HUES48 (cell line): ENCODE data around the gene RAPGEF5.
A peak's percentile ranks its signal among the peaks of the same experiment; 100 is the strongest.
"Not testable (repeated sequence)": the region's sequence is repeated elsewhere in the genome, so short reads cannot be mapped to it uniquely, and the experiment has no call there.

ENCODE experiments used
- H3K27ac ChIP-seq: one replicate; pipeline ENCODE4 v1.7.0; 2013; ENCODE audit warnings: low read depth, low read length, inconsistent platforms
- H3K27me3 ChIP-seq: 2 replicates; pipeline ENCODE4 v1.6.1; 2013; ENCODE audit warnings: mild to moderate bottlenecking, low read length; ENCODE audit not compliant: control insufficient read depth, insufficient read depth
- H3K36me3 ChIP-seq: 2 replicates; pipeline ENCODE4 v1.6.1; 2013; ENCODE audit warnings: low read length; ENCODE audit not compliant: control insufficient read depth, insufficient read depth
- H3K4me1 ChIP-seq: 2 replicates; pipeline ENCODE4 v1.6.1; 2013; ENCODE audit warnings: mild to moderate bottlenecking, low read length; ENCODE audit not compliant: control insufficient read depth, insufficient read depth
- H3K4me3 ChIP-seq: 2 replicates; pipeline ENCODE4 v1.5.1; 2013; ENCODE audit warnings: mild to moderate bottlenecking, low read depth, low read length
- H3K9ac ChIP-seq: 2 replicates; pipeline ENCODE4 v1.6.1; 2013; ENCODE audit warnings: mild to moderate bottlenecking, low read depth, low read length, moderate library complexity
- H3K9me3 ChIP-seq: 2 replicates; pipeline ENCODE4 v1.6.1; 2013; ENCODE audit warnings: low read length; ENCODE audit not compliant: control insufficient read depth, insufficient read depth

RAPGEF5 gene

DNA sequence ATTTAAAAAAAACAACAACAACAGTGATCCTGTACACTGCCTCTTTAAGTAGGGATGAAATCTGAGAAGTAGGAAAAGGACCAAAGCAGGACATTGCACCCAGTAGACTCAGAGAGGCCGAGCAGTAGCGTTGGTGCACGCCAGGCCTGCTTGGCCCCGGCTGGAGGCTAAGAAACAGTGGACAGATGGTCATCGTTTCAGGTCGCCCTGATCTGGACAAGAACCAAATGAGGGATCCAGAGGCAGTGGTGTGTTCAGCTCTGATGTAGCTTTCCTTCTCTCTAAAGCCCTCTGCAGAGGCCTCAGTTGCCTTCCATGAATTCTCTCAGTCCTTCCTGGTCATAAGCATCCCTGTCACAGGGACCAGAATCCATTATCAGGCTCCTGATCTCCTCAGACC, 269.1 kb downstream of the RAPGEF5 start:
- Histone ChIP-seq H3K4me3 (no peak overlapping the region), H3K9ac (no peak overlapping the region), H3K4me1 (no peaks in the 10 kb centered on the region), H3K27ac (no peak overlapping the region), H3K9me3 (peaks cover 2% of the 10 kb centered on the region; the same call in 1 of the 2 replicates), H3K27me3 (peaks cover 14% of the 10 kb centered on the region), H3K36me3 (no peaks in the 10 kb centered on the region)

DNA sequence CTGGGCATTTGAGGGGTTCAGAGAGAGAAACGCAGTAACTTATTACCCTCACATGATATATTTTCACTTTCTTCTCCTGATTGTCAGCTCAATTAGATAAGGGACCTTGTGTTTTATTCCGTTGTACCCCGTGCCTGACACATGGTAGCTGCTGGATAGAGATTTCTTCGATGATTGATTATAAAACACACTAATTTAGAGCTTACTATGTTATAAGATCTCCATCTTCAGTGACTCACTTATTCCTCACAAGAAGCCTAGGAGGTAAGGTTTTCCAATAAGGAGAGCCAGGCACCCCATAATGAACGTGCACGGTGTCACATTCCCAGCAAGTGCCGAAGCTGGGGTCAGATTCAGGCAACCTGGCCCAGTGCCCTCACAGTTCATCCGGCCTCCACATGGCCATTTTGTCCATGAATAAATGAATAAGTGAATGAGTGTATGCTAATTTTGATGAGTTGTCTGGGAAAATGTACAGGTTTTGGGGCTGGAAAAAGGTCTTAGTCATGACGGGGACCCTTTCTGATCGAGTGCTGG, 273.2 kb downstream of the RAPGEF5 start:
- Histone ChIP-seq H3K4me3 (peak overlapping the region; percentile 80), H3K4me1 (peaks cover 5% of the 10 kb centered on the region; the same call in 1 of the 2 replicates), H3K27me3 (peaks cover 18% of the 10 kb centered on the region), H3K9ac (no peak overlapping the region), H3K36me3 (no peaks in the 10 kb centered on the region), H3K9me3 (peaks cover under 1% of the 10 kb centered on the region; the same call in 1 of the 2 replicates), H3K27ac (no peak overlapping the region)

DNA sequence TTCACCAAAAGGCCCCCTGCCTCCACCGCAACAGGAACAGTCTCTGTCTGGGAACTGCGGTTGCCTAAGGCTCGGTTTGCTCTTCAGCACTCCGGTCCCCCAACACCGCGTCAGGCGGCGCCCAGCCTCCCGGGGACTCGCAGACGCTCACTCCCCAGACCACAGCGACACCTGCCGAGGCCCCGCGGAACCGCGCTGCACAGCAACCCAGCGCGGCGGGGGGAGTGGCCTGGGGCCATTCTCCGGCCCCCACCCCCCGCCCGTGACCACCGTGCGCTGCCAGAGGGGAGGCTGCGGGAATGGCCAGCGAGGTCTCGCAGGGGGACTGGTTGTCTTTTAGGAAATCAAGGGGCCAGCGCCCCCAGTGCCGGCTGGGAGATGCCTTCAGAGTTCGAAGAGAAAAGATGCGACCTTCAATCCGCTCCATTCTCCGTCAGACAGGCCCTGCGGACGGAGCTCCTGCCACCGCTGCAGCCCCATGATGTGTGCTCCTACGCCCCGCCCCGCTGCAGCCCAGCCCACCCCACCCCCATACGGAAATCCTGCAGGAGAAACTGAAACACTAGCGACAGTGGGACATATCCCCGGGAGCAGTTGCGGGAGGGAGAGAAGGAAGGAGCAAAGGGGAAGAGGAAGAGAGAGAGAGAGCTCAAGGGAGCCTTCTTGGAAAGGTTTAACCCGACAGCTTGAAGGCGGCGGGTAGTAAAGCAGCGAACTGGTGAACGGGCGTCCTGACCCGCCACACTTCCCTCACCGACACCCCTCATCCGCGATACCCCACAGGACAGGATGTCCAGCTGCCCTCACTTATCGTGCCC, 273.9 kb downstream of the RAPGEF5 start:
- Histone ChIP-seq H3K27ac (peak overlapping the region; percentile 58), H3K4me1 (peaks cover 5% of the 10 kb centered on the region; the same call in 1 of the 2 replicates), H3K9me3 (peaks cover 5% of the 10 kb centered on the region; the same call in 1 of the 2 replicates), H3K9ac (peak overlapping the region; percentile 32; the same call in 1 of the 2 replicates), H3K36me3 (no peaks in the 10 kb centered on the region), H3K4me3 (peak overlapping the region; percentile 80), H3K27me3 (peaks cover 18% of the 10 kb centered on the region)

DNA sequence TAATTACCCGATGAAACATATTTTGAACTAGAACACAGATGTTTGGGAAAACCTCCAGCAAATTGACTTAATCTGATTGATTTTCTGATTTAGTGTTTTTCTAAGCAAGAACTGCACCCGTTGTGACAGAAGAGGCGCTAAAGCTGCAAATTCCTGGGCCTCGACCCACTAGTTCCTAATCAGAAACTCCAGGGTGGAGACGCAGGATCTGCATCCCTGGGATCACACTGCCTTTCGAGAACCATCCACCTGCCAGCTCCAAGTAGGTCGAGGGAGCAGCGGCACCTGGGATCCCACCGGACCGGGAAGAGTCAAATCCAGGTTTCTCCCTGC, 274.4 kb downstream of the RAPGEF5 start:
- no peaks in the 10 kb centered on the region for H3K36me3 ChIP-seq
- H3K4me3 ChIP-seq = peak overlapping the region; percentile 80
- H3K9me3 ChIP-seq = peaks cover 5% of the 10 kb centered on the region; the same call in 1 of the 2 replicates
- H3K9ac ChIP-seq = peak overlapping the region; percentile 32; the same call in 1 of the 2 replicates
- H3K27me3 ChIP-seq = peaks cover 18% of the 10 kb centered on the region
- peaks cover 5% of the 10 kb centered on the region; the same call in 1 of the 2 replicates for H3K4me1 ChIP-seq
- H3K27ac ChIP-seq = peak overlapping the region; percentile 58

DNA sequence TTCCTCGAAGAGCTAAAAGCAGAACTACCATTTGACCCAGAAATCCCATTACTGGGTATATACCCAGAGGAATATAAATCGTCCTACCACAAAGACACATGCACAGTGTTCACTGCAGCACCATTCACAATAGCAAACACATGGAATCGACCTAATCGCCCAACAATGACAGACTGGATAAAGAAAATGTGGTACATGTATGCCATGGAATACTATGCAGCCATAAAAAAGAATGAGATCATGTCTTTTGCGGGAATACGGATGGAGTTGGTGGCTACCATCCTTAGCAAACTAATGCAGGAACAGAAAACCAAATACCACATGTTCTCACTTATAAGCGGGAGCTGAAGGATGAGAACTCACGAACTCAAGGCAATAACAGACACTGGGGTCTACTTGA, 276.7 kb downstream of the RAPGEF5 start:
- H3K27me3 ChIP-seq = peaks cover 18% of the 10 kb centered on the region
- not testable (repeated sequence) for H3K4me1 ChIP-seq, H3K9me3 ChIP-seq, H3K36me3 ChIP-seq, H3K9ac ChIP-seq, H3K4me3 ChIP-seq, H3K27ac ChIP-seq

DNA sequence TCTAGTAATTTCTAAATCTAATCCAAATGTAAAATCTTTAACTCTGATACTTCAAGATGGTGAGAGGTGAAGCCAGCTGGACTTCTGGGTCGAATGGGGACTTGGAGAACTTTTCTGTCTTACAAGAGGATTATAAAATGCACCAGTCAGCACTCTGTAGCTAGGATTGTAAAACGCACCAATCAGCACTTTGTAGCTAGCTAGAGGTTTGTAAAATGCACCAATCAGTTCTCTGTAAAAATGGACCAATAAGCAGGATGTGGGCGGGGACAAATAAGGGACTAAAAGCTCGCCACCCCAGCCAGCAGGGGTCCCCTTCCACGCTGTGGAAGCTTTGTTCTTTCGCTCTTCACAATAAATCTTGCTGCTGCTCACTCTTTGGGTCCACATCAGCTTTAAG, 278.1 kb downstream of the RAPGEF5 start:
- not testable (repeated sequence) for H3K36me3 ChIP-seq, H3K9ac ChIP-seq, H3K27me3 ChIP-seq, H3K4me3 ChIP-seq, H3K9me3 ChIP-seq, H3K27ac ChIP-seq, H3K4me1 ChIP-seq

DNA sequence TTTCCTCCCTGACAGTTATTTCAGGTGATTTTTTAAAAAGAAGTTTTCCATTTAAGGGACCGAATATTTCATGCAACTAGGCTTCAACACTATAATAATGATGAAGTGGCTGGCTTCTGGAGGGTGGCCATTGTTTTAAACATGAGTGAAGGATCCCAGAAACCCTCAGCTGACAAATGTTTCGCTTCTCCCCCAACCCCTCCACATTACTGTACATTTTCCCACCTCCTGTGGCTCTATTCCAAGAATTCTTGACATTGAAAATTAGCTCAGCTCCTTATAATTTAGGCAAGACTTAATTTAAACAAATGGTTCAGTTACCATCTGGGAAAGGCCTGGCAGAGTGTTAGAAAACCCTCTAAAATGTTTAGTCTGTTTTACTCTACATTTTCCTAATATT, 281.4 kb downstream of the RAPGEF5 start:
- no peak overlapping the region for H3K9ac ChIP-seq
- no peaks in the 10 kb centered on the region for H3K27me3 ChIP-seq
- H3K36me3 ChIP-seq = no peaks in the 10 kb centered on the region
- H3K9me3 ChIP-seq = peaks cover 5% of the 10 kb centered on the region; the same call in 1 of the 2 replicates
- no peaks in the 10 kb centered on the region for H3K4me1 ChIP-seq
- no peak overlapping the region for H3K4me3 ChIP-seq
- H3K27ac ChIP-seq = no peak overlapping the region

DNA sequence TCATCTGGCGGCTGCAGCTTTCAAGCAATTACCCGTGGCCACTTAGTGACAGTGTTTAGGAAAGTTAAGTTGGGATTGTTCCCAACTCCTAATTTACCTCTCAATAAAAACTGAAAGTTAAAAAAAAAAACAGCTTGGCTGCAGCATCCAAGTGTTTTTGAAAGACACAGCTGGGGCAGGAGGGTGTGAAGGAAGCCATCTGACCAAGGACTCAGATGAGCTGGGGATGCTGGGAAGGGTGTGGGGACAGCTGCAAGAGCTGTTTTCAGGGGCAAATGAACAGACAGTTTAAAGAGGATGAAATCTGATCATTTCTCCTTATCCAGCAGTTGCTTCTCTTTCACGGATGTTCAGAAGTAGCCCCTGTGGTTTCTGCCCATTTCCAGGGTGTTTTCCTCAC, 282.1 kb downstream of the RAPGEF5 start:
- no peaks in the 10 kb centered on the region for H3K36me3 ChIP-seq
- no peak overlapping the region for H3K9ac ChIP-seq
- H3K4me1 ChIP-seq = no peaks in the 10 kb centered on the region
- no peaks in the 10 kb centered on the region for H3K27me3 ChIP-seq
- no peak overlapping the region for H3K27ac ChIP-seq
- no peak overlapping the region for H3K4me3 ChIP-seq
- peaks cover 5% of the 10 kb centered on the region; the same call in 1 of the 2 replicates for H3K9me3 ChIP-seq
